Measurements from ENCODE around the gene RNF183. TPM values are rescaled to one million over a fixed set of nuclear protein-coding genes. Genes with fewer than 3 reads are reported as not detected.

Gene RNF183
- total and polyA plus RNA-seq, 2 donors (not counting 1 experiment from before 2014, with no cell fraction given) = not detected

GRCh38 chr9:113266174-113266573 lies 37.0 kb downstream of the RNF183 start:
- no peak overlapping the region for H3K4me2 ChIP-seq (ENCODE audit: extremely low read depth, insufficient read depth, low read length)
- DNase-seq (ENCODE audit: low read depth in 2 of 2) = no peak
- no peaks in the 10 kb centered on the region for H3K27me3 ChIP-seq (ENCODE audit: control insufficient read depth, insufficient read depth, low read length)
- no peak overlapping the region for H3K9ac ChIP-seq (ENCODE audit: insufficient read depth, low read length)
- H2AFZ ChIP-seq (ENCODE audit: low read length) = no peak overlapping the region
- no peaks in the 10 kb centered on the region for H3K4me1 ChIP-seq (ENCODE audit: control insufficient read depth, extremely low read depth, insufficient read depth, low read length)
- no peaks in the 10 kb centered on the region for H3K36me3 ChIP-seq (ENCODE audit: control insufficient read depth, insufficient read depth, low read length)
- H3K27ac ChIP-seq (ENCODE audit: insufficient read depth, low read length) = no peak overlapping the region
- H3K79me2 ChIP-seq (ENCODE audit: control insufficient read depth, insufficient read depth, low read length) = no peaks in the 10 kb centered on the region
- H3K9me3 ChIP-seq (ENCODE audit: control insufficient read depth, insufficient read depth, low read depth, low read length) = no peaks in the 10 kb centered on the region
- H4K20me1 ChIP-seq (ENCODE audit: control insufficient read depth, extremely low read depth, insufficient read depth, low read length) = no peaks in the 10 kb centered on the region
- no peak for TF ChIP-seq EZH2 (IDR thresholded peaks at IDR 0.05; ENCODE audit: low read length, missing control alignments)
- TF ChIP-seq, protein P1, sequence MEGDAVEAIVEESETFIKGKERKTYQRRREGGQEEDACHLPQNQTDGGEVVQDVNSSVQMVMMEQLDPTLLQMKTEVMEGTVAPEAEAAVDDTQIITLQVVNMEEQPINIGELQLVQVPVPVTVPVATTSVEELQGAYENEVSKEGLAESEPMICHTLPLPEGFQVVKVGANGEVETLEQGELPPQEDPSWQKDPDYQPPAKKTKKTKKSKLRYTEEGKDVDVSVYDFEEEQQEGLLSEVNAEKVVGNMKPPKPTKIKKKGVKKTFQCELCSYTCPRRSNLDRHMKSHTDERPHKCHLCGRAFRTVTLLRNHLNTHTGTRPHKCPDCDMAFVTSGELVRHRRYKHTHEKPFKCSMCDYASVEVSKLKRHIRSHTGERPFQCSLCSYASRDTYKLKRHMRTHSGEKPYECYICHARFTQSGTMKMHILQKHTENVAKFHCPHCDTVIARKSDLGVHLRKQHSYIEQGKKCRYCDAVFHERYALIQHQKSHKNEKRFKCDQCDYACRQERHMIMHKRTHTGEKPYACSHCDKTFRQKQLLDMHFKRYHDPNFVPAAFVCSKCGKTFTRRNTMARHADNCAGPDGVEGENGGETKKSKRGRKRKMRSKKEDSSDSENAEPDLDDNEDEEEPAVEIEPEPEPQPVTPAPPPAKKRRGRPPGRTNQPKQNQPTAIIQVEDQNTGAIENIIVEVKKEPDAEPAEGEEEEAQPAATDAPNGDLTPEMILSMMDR (conservative IDR thresholded peaks at IDR 0.05 in 1 of 2, IDR thresholded peaks at IDR 0.05 in 1 of 2; ENCODE audit: low read depth in 1 of 2, low read length in 2 of 2) = no peak
- H3K4me3 ChIP-seq (replicated peaks in 1 of 4; ENCODE audit: control extremely low read depth in 1 of 4, insufficient read depth in 1 of 4, low read depth in 3 of 4, low read length in 4 of 4) = no peak overlapping the region

GRCh38 chr9:113261917-113262671 lies 41.1 kb downstream of the RNF183 start:
- Histone ChIP-seq H3K36me3 (ENCODE audit: control insufficient read depth, insufficient read depth, low read length) (peaks cover 9% of the 10 kb centered on the region), H3K27me3 (ENCODE audit: control insufficient read depth, insufficient read depth, low read length) (no peaks in the 10 kb centered on the region), H3K9me3 (ENCODE audit: control insufficient read depth, insufficient read depth, low read depth, low read length) (no peaks in the 10 kb centered on the region), H3K4me1 (ENCODE audit: control insufficient read depth, extremely low read depth, insufficient read depth, low read length) (no peaks in the 10 kb centered on the region), H3K4me3 (replicated peaks in 1 of 4; ENCODE audit: control extremely low read depth in 1 of 4, insufficient read depth in 1 of 4, low read depth in 3 of 4, low read length in 4 of 4) (no peak overlapping the region), H4K20me1 (ENCODE audit: control insufficient read depth, extremely low read depth, insufficient read depth, low read length) (no peaks in the 10 kb centered on the region), H3K27ac (ENCODE audit: insufficient read depth, low read length) (no peak overlapping the region), H2AFZ (ENCODE audit: low read length) (no peak overlapping the region), H3K79me2 (ENCODE audit: control insufficient read depth, insufficient read depth, low read length) (no peaks in the 10 kb centered on the region), H3K4me2 (ENCODE audit: extremely low read depth, insufficient read depth, low read length) (no peak overlapping the region), H3K9ac (ENCODE audit: insufficient read depth, low read length) (no peak overlapping the region)
- no peak for TF ChIP-seq EZH2 (IDR thresholded peaks at IDR 0.05; ENCODE audit: low read length, missing control alignments)
- TF ChIP-seq, protein P1 (conservative IDR thresholded peaks at IDR 0.05 in 1 of 2, IDR thresholded peaks at IDR 0.05 in 1 of 2; ENCODE audit: low read depth in 1 of 2, low read length in 2 of 2) = no peak
- DNase-seq (ENCODE audit: low read depth in 2 of 2) = no peak

DNA sequence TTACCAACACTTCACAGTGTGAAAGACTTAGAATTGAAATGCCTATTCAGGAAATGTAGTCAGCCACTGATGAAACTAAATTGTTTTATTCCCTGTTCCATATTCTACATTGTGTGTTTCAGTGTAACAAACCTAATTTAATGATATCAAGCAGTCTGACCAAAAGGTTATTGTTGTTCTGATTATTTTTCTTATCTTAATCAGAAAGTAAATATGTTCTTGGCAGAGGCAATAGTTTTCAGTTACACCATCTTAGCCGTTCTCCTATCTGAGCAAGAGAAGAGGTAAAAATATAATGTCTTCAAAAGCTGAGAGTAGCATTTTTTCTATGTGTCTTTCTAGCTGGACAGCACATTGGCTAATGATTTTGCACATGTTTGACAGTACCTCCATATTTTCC lies 44.9 kb downstream of the RNF183 start:
- no peak overlapping the region for H3K4me2 ChIP-seq (ENCODE audit: extremely low read depth, insufficient read depth, low read length)
- H3K27ac ChIP-seq (ENCODE audit: insufficient read depth, low read length) = no peak overlapping the region
- H3K36me3 ChIP-seq (ENCODE audit: control insufficient read depth, insufficient read depth, low read length) = peaks cover 9% of the 10 kb centered on the region
- no peaks in the 10 kb centered on the region for H3K9me3 ChIP-seq (ENCODE audit: control insufficient read depth, insufficient read depth, low read depth, low read length)
- no peaks in the 10 kb centered on the region for H3K27me3 ChIP-seq (ENCODE audit: control insufficient read depth, insufficient read depth, low read length)
- DNase-seq (ENCODE audit: low read depth in 2 of 2) = no peak
- no peaks in the 10 kb centered on the region for H3K4me1 ChIP-seq (ENCODE audit: control insufficient read depth, extremely low read depth, insufficient read depth, low read length)
- TF ChIP-seq, protein P1 (conservative IDR thresholded peaks at IDR 0.05 in 1 of 2, IDR thresholded peaks at IDR 0.05 in 1 of 2; ENCODE audit: low read depth in 1 of 2, low read length in 2 of 2) = no peak
- no peak for TF ChIP-seq EZH2 (IDR thresholded peaks at IDR 0.05; ENCODE audit: low read length, missing control alignments)
- H3K9ac ChIP-seq (ENCODE audit: insufficient read depth, low read length) = no peak overlapping the region
- no peak overlapping the region for H3K4me3 ChIP-seq (replicated peaks in 1 of 4; ENCODE audit: control extremely low read depth in 1 of 4, insufficient read depth in 1 of 4, low read depth in 3 of 4, low read length in 4 of 4)
- H3K79me2 ChIP-seq (ENCODE audit: control insufficient read depth, insufficient read depth, low read length) = no peaks in the 10 kb centered on the region
- H2AFZ ChIP-seq (ENCODE audit: low read length) = no peak overlapping the region
- no peaks in the 10 kb centered on the region for H4K20me1 ChIP-seq (ENCODE audit: control insufficient read depth, extremely low read depth, insufficient read depth, low read length)
